Right lobe of liver (tissue), 4 donors: Measurements from ENCODE around the gene TMX2.

Experiments used
- POLR2A ChIP-seq: fragments of 450-650 bp; IDR thresholded peaks from one replicate; pipeline ENCODE4 v1.6.1; 2017; ENCODE audit warnings: antibody characterized with exemption, mild to moderate bottlenecking
- TF ChIP-seq, protein P1 (sequence below), 4 donors: fragments of 200-600 bp in 3 of 4; fragments of 450-650 bp in 1 of 4; IDR thresholded peaks; one replicate each; pipeline versions ENCODE4 v1.5.1 to v1.8.0; 2016 to 2022; ENCODE audit warnings: antibody characterized with exemption in 4 of 4, mild to moderate bottlenecking in 2 of 4
- donor health status: DM: no; HTN: no; CAD: no.
- donor health status: DM: no; HTN: no; CAD: no.
- donor health status: DM: no; HTN: yes; CAD: no.

GRCh38 chr11:57729479-57729878, 17.1 kb downstream of the TMX2 start:
- TF ChIP-seq, protein P1, sequence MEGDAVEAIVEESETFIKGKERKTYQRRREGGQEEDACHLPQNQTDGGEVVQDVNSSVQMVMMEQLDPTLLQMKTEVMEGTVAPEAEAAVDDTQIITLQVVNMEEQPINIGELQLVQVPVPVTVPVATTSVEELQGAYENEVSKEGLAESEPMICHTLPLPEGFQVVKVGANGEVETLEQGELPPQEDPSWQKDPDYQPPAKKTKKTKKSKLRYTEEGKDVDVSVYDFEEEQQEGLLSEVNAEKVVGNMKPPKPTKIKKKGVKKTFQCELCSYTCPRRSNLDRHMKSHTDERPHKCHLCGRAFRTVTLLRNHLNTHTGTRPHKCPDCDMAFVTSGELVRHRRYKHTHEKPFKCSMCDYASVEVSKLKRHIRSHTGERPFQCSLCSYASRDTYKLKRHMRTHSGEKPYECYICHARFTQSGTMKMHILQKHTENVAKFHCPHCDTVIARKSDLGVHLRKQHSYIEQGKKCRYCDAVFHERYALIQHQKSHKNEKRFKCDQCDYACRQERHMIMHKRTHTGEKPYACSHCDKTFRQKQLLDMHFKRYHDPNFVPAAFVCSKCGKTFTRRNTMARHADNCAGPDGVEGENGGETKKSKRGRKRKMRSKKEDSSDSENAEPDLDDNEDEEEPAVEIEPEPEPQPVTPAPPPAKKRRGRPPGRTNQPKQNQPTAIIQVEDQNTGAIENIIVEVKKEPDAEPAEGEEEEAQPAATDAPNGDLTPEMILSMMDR (IDR thresholded peaks at IDR 0.05) = no peak
- TF ChIP-seq POLR2A = no peak
